GM21528 (cell line): Measurements from ENCODE around the gene RPRD1A.
"Not testable (repeated sequence)": the region's sequence is repeated elsewhere in the genome, so short reads cannot be mapped to it uniquely, and the experiment has no call there.

Experiments used
- ATAC-seq: cut with Tn5 transposase; IDR thresholded peaks from one replicate; pipeline ENCODE4 v1.9.1; 2021; ENCODE audit warnings: mild to moderate bottlenecking, moderate library complexity; ENCODE audit not compliant: unreplicated experiment, low FRiP score

RPRD1A gene

GRCh38 chr18:36034299-36034895 lies 33.0 kb downstream of the RPRD1A start:
- no peak for ATAC-seq

DNA sequence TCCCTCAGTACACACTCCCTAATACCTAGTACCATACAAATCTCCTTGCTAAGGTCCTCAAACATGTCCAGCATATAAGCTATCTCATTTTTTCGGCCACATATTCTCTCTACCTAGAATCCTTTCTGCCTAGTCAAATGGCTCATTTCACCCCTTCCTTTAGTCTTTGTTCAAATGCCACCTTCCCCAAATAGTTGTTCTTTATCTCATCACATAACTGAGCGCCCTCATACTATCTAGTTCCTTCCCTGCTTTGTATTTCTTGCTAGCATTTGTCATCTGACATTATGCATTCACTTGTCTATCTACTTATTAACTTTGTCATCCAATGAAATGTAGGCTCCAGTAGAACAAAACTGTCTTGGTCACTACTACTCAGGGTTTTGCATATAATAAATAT lies 35.5 kb downstream of the RPRD1A start:
- no peak for ATAC-seq

DNA sequence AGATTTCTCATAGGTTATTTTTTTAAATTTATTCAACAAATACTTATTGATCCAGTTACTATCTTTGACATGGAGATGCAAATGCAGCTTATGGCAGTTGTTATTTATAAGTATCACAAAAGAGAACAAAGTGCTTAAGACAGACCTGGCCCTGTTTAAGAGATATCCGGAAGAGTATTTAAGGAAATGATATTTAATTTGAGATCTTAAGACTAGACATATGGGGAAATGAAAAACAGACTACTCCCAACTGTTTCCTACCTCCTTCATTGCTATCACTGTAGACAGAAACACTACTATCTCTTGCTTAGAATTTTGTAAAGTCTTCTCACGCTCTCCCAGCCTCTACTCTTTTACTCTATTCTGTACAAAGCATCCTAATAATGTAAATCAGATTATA lies 36.0 kb downstream of the RPRD1A start:
- no peak for ATAC-seq

- ATAC-seq = no peak
Observed at GRCh38 chr18:36028859-36029258, 38.5 kb downstream of the RPRD1A start.

GRCh38 chr18:36025025-36025424 lies 42.3 kb downstream of the RPRD1A start:
- no peak for ATAC-seq

DNA sequence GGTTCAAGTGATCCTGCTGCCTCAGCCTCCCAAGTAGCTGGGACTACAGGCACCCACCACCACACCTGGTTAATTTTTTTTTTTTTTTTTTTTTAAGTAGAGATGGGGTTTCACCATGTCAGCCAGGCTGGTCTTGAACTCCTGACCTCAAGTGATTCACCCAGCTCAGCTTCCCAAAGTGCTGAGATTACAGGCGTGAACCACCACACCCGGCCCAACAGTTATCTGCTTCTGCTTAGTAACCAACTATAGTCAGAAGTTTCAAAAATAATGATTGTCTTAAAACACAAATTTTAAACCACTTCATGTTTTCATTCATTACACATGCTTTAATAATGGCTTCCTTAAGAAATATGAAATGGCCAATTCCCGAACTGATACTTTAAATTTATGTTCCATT lies 43.1 kb downstream of the RPRD1A start:
- ATAC-seq = not testable (repeated sequence)

DNA sequence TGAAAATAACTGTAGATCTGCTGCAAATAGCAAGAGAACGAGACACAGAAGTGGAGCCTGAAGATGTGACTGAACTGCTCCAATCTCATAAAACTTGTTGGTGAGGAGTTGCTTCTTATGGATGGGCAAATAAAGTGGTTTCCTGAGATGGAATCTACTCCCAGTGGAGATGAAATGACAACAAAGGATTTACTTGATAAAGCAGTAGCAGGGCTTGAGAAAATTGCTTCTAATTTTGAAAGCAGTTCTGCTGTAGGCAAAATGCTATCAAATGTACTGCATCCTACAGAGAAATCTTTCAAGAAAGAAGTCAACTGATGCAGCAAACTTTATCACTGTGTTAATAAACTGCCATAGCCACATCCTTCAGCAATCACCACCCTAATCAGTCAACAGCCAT lies 44.0 kb downstream of the RPRD1A start:
- ATAC-seq = no peak

DNA sequence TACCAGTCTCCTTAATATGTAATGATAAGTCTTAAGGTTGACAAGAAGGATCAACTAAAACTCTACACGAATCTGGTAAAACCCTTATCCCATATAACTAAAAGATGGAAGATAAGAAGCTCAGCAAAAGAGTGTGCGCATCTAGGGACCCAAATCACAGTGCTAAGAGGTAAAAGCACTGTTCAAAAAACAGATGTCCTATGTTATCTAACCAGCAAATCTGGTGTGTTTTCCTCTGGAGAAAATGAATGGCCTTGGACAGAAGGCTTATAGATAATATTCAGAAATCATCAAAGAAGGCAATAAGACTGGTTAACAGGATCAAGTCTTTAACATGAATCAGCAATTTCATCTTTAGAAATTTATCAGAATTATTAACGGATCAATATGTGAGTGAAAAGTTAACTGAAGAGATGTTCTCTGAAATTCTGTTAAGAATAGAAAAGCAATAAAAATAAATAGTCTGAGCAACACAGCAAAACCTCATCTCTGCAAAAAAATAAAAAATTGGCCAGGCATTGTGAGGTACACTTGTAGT lies 47.1 kb downstream of the RPRD1A start:
- no peak for ATAC-seq

DNA sequence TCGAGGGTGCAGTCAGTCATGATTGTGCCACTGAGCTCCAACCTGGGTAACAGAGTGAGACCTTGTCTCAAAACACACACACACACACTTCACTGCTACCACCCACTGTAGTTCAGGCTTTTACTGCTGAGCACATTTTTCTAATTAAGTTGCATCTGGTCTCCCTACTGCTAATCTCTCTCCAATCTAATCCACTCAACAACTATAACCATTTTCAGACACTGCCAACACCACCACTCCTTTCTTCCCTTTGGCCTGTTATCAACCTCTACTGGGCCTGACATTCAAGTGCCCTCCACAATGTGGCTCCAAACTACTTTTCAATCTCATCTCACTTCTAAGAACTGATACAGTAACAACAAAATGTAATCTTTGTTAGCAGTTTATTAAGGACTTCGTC lies 50.1 kb downstream of the RPRD1A start:
- ATAC-seq = no peak

DNA sequence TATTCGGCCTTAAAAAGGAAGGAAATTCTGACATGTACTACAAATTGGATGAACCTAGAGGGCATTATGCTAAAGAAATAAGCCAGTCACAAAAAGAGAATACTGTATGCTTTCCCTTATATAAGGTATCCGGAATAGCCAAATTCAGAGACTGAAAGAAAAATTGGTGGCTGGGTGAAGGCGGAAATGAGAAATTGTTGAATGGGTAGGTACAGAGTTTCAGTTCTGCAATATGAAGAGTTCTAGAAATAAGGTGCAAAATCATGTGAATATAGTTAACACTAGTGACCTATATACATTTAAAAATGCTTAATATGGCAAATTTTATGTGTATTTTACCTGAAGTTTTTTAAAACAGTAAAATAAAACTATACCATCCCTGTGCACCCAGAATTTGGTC lies 51.7 kb downstream of the RPRD1A start:
- ATAC-seq = peak; percentile 90

DNA sequence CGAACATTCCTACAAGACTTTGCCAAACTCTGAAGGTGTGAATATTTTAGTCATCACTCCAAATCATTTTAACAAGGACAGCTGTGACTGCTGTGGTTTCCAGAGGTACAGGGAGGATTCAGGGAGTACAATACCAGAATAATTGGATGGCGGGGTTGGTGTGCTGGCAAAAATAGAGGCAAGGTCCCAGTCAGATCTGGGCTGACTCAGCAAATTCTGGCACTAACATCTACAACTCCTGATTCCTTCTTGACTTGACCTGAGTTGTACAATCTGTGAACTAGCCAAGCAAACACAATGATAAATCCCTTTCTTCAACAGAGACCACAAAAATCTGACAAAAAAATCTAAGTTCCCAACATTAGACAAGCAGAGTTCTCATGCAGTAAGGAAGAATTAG lies 54.5 kb downstream of the RPRD1A start:
- ATAC-seq = no peak

DNA sequence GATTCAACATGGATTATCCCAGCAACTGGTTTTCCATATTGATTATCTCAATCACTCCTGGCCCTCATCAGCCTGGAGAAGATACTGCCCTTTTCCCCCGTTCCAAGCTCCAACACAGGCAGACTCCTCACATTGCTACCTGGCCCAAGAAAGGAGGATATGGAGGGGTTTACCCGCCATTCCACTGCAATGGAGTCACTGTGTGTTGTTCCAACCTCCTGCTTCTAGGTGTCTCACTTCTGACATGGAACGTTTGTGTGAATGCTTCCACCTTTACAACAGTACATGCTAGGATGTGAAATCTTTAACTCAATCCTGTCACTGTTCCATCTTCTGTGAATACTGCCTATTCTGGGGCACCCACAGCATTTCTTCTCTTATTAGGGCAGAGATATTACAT lies 58.1 kb downstream of the RPRD1A start:
- ATAC-seq = no peak

- no peak for ATAC-seq
Observed at GRCh38 chr18:36006997-36007396, 60.4 kb downstream of the RPRD1A start.

DNA sequence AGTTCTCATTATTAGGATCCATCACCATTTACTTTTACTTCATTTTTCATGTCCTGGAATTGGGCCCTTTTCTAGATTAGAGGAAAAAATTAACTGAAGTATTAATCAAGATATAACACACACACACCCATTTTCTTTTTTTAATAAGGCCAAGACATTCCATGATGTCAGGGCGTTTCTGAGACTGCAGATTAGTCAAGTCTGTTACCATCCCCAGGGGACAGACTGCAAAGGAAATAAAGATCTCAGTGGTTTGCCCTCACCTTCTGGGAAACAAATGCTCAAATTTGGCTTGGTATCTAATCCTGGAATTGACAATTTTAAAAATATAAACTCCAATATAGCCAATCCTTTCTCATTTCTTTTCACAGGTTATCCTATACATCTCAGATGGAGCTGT lies 67.4 kb downstream of the RPRD1A start:
- ATAC-seq = no peak

DNA sequence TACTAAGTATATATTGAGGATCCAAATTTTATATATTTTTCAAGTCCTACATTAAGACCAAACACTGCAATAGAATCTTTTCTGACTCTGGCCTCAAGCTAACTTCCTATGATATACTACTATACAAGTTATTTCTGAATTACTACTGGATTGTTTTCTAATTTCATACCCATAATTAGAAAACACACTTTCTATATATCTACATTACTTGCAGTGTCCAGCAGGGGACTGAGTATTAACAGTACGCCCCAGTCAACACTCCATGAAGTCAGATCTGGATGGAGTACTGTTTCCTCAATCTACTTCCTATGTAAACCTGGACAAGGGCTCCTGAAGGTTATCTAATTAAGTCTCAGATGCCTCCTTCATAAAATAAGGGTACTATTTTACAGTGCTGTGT lies 68.4 kb downstream of the RPRD1A start:
- ATAC-seq = no peak

DNA sequence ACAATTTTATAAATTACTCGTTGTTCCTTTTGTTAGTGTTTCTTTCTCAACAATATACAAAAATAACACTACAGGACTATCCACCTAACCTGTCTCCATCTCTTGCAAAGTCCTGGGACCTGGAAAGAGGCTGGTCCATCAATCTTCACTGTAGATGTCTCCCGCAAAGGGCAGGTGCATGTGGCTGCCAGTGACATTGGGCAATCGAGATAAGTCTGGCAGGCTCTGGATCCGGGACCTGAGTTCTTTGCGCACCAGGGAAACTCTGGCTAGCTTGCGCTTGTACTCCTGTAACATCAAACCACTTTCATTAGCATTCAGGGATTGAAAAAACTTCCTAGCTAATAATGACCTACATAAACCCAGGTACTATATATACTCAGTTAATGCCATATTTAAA lies 74.3 kb downstream of the RPRD1A start:
- no peak for ATAC-seq

GRCh38 chr18:35991696-35992095 lies 75.7 kb downstream of the RPRD1A start:
- no peak for ATAC-seq

GRCh38 chr18:35983818-35984217 lies 83.5 kb downstream of the RPRD1A start:
- ATAC-seq = no peak

- no peak for ATAC-seq
Observed at GRCh38 chr18:35983147-35983546, 84.2 kb downstream of the RPRD1A start.

- no peak for ATAC-seq
Observed at GRCh38 chr18:35982409-35983114, 84.8 kb downstream of the RPRD1A start.

GRCh38 chr18:35979112-35979511 lies 88.2 kb downstream of the RPRD1A start:
- no peak for ATAC-seq

- ATAC-seq = no peak
Observed at GRCh38 chr18:35974181-35974580, 93.2 kb downstream of the RPRD1A start.
